K562 (cell line): ENCODE measurements around the gene GPATCH2L. TPM values are rescaled to one million over a fixed set of nuclear protein-coding genes. Genes with fewer than 3 reads are reported as not detected.

Experiments
- ATAC-seq: fragments of 200-7000 bp; cut with Tn5 transposase; 3 replicates; pipeline ENCODE4 v1.9.1; 2020; ENCODE audit warnings: moderate library complexity
- BruUV-seq: library from RNA; stranded (reverse); fragments of 400-500 nt; replicated peaks from 2 replicates; lab custom pipeline; 2021; lab: Mats Ljungman, UMichigan
- CTCF ChIA-PET: fragments of 300-600 bp; formaldehyde crosslinking; extraction: SDS; loops from one replicate; lab custom pipeline; 2021; ENCODE audit warnings: low intra/inter-chr PET ratio; lab: Yijun Ruan, JAX
- POLR2A ChIA-PET: fragments of 300-600, 350-650 bp; sonication (Branson Sonifier 250); formaldehyde crosslinking; extraction: SDS; loops from one replicate; lab custom pipeline; 2021; ENCODE audit warnings: antibody characterized with exemption, inconsistent platforms; lab: Yijun Ruan, JAX
- DNase-seq, 4 experiments: peaks; one replicate each; pipeline versions ENCODE4 v3.0.0 to v3.0.0-alpha.2; 2011 to 2018; ENCODE audit warnings: low spot score in 3 of 4, mixed read lengths in 3 of 4; ENCODE audit errors: extremely low read depth in 1 of 4
- FAIRE-seq: peaks from 2 replicates; lab custom pipeline; 2011; peaks lifted over from hg19 to GRCh38; lab: Jason Lieb, UNC
- H2AFZ ChIP-seq: 2 replicates; pipeline ENCODE4 v1.6.0; 2011; ENCODE audit warnings: low read depth, low read length, control low read depth, inconsistent platforms
- H3K27ac ChIP-seq: fragments of 200-600 bp; 3 replicates; pipeline ENCODE4 v1.8.0; 2011; ENCODE audit warnings: low read depth, mild to moderate bottlenecking, control low read depth, inconsistent platforms, low read length, moderate library complexity, mixed read lengths; ENCODE audit errors: extremely low read depth
- H3K27me3 ChIP-seq, 2 experiments: fragments of 300-600 bp in 1 of 2; 2 replicates in 1 of 2; 3 replicates in 1 of 2; pipeline versions ENCODE4 v1.6.0 to v1.8.0; 2011; ENCODE audit warnings: inconsistent platforms in 2 of 2, low read length in 2 of 2, mild to moderate bottlenecking in 1 of 2, mixed read lengths in 1 of 2, moderate library complexity in 1 of 2; ENCODE audit not compliant: control insufficient read depth in 2 of 2, insufficient read depth in 2 of 2
- H3K36me3 ChIP-seq: fragments of 300-600 bp; 3 replicates; pipeline ENCODE4 v1.8.0; 2011; ENCODE audit warnings: mild to moderate bottlenecking, low read length, inconsistent platforms; ENCODE audit not compliant: control insufficient read depth, insufficient read depth
- H3K4me1 ChIP-seq, 2 experiments: fragments of 200-600 bp in 1 of 2; replicated peaks in 1 of 2; 2 replicates in 1 of 2; 3 replicates in 1 of 2; pipeline versions ENCODE4 v1.5.1 to v1.8.0; 2011; ENCODE audit warnings: inconsistent platforms in 2 of 2, low read length in 2 of 2, mild to moderate bottlenecking in 1 of 2, mixed read lengths in 1 of 2, moderate library complexity in 1 of 2; ENCODE audit not compliant: control insufficient read depth in 2 of 2, insufficient read depth in 2 of 2
- H3K4me2 ChIP-seq: 2 replicates; pipeline ENCODE4 v1.6.1; 2011; ENCODE audit warnings: low read length, control low read depth, inconsistent platforms, mixed read lengths; ENCODE audit not compliant: insufficient read depth
- H3K4me3 ChIP-seq: fragments of 200-600 bp; sonication (generic), shearing (Covaris generic); 2 replicates; pipeline ENCODE4 v1.5.1; 2016; ENCODE audit warnings: control low read depth, inconsistent platforms
- H3K79me2 ChIP-seq: fragments of 200-600 bp; 3 replicates; pipeline ENCODE4 v1.8.0; 2011; ENCODE audit warnings: low read length, inconsistent platforms; ENCODE audit not compliant: control insufficient read depth, insufficient read depth
- H3K9ac ChIP-seq, 2 experiments: 2 replicates each; pipeline versions ENCODE4 v1.6.0 to v1.6.1; 2011; ENCODE audit warnings: low read depth in 2 of 2, low read length in 2 of 2, control low read depth in 1 of 2, inconsistent platforms in 1 of 2, mild to moderate bottlenecking in 1 of 2, mixed read lengths in 1 of 2; ENCODE audit not compliant: insufficient read depth in 1 of 2
- H3K9me1 ChIP-seq: one replicate; pipeline ENCODE4 v1.6.0; 2011; ENCODE audit warnings: inconsistent platforms, mild to moderate bottlenecking, low read length, moderate library complexity; ENCODE audit not compliant: control insufficient read depth, insufficient read depth
- H3K9me3 ChIP-seq: replicated peaks from 2 replicates; pipeline ENCODE4 v1.5.1; 2011; ENCODE audit warnings: low read depth, low read length, inconsistent platforms; ENCODE audit not compliant: control insufficient read depth, insufficient read depth
- H4K20me1 ChIP-seq: replicated peaks from 2 replicates; pipeline ENCODE4 v1.6.1; 2011; ENCODE audit warnings: low read length, inconsistent platforms, mixed read lengths; ENCODE audit not compliant: control insufficient read depth, insufficient read depth
- ATF2 ChIP-seq: sonication (generic); formaldehyde crosslinking; IDR thresholded peaks from 2 replicates; pipeline ENCODE4 v1.8.1; 2022; ENCODE audit warnings: missing genetic modification reagents
- CREB5 ChIP-seq: fragments of 250-450 bp; sonication (Bioruptor Pico); IDR thresholded peaks from 2 replicates; pipeline ENCODE4 v1.5.0; 2020; ENCODE audit warnings: mild to moderate bottlenecking
- E2F3 ChIP-seq: fragments of 250-450 bp; sonication (Bioruptor Pico); IDR thresholded peaks from 2 replicates; pipeline ENCODE4 v1.4.0; 2020; ENCODE audit warnings: mild to moderate bottlenecking
- HCFC1 ChIP-seq: IDR thresholded peaks from 2 replicates; pipeline ENCODE4 v1.6.1; 2012; ENCODE audit warnings: low read depth, low read length, improper control_type of control experiment
- MTA2 ChIP-seq: fragments of 450-650 bp; IDR thresholded peaks from 2 replicates; pipeline ENCODE4 v1.6.1; 2016; ENCODE audit warnings: low read depth
- PURB ChIP-seq: sonication (generic); formaldehyde crosslinking; IDR thresholded peaks from 2 replicates; pipeline ENCODE4 v1.9.0; 2021; ENCODE audit warnings: low read depth, mild to moderate bottlenecking, missing genetic modification reagents
- SREBF2 ChIP-seq: sonication (generic); formaldehyde crosslinking; IDR thresholded peaks from 2 replicates; pipeline ENCODE4 v1.4.0; 2020; ENCODE audit warnings: mild to moderate bottlenecking, missing genetic modification reagents
- THAP12 ChIP-seq: fragments of 250-450 bp; sonication (Bioruptor Pico); IDR thresholded peaks from 2 replicates; pipeline ENCODE4 v1.9.0; 2021; ENCODE audit warnings: mild to moderate bottlenecking, inconsistent platforms
- ZNF311 ChIP-seq: fragments of 250-450 bp; sonication (Bioruptor Pico); IDR thresholded peaks from 2 replicates; pipeline ENCODE4 v1.4.0; 2020; ENCODE audit warnings: mild to moderate bottlenecking, moderate library complexity
- ZNF551 ChIP-seq: fragments of 250-450 bp; sonication (Bioruptor Pico); IDR thresholded peaks from 2 replicates; pipeline ENCODE4 v1.5.0; 2021; ENCODE audit warnings: mild to moderate bottlenecking, moderate library complexity
- WGBS: fragments of 100-300 bp; shearing (Covaris generic); methylation state at CpG from one replicate; pipeline ENCODE4 v1.1.6; 2016; ENCODE audit warnings: low coverage, mixed read lengths; ENCODE audit not compliant: insufficient coverage; ENCODE audit errors: missing lambda C conversion rate; 5-methylcytosine and 5-hydroxymethylcytosine counted together
- in situ Hi-C: fragments of 300-500 bp; cut with MboI; formaldehyde crosslinking; loops from 4 replicates; pipeline ENCODE4 v1.15.0; 2018; ENCODE audit warnings: inconsistent platforms, mixed read lengths
- intact Hi-C: fragments of 100-400 bp; cut with micrococcal nuclease; formaldehyde crosslinking; loops from 2 replicates; pipeline ENCODE4 v1.14.2; 2022
- polyA plus RNA-seq, 8 experiments: library from polyadenylated mRNA; depleted of rRNA in 4 of 8; stranded (reverse) in 5 of 8; unstranded in 3 of 8; fragments of >200 nt; fragmentation: Nextera tagmentation in 2 of 8; fragmentation: Illumina TruSeq in 1 of 8; extraction: Ambion mirVana in 2 of 8; extraction: Trizol in 1 of 8; gene quantifications; 2 replicates each; pipeline versions ENCODE4 v1.2.1 to v1.2.3, GENCODE V29; 2011 to 2014; ENCODE audit warnings: inconsistent platforms in 1 of 8, missing spikeins in 1 of 8
- total RNA-seq, 7 experiments: library from RNA; depleted of rRNA in 6 of 7; stranded (reverse); fragments of >200 nt in 6 of 7; fragmentation: Illumina TruSeq in 2 of 7; extraction: Trizol in 2 of 7; gene quantifications; 2 replicates each; pipeline versions ENCODE4 v1.2.1 to v1.2.3, GENCODE V29; 2011 to 2021; ENCODE audit warnings: low replicate concordance in 1 of 7

The GPATCH2L gene
- total and polyA plus RNA-seq, 9 of the 15 experiments (the other 6 are each of a cell fraction or from before 2014, with no cell fraction given) = 13.1 to 39.6 (median 20.0) TPM

- FAIRE-seq (no peak), ATAC-seq (no peak), DNase-seq (no peak)
- no peaks in the 10 kb centered on the region for H3K9me1 ChIP-seq
- in situ Hi-C loops = no loop called here
- no peaks in the 10 kb centered on the region for H3K79me2 ChIP-seq
- peaks cover 69% of the 10 kb centered on the region for H3K36me3 ChIP-seq
- ChIA-PET CTCF (no interaction called here), POLR2A (interaction anchor here (1.2 kb wide), 1 partner anchor 11 kb away, joined by 3 read pairs; no protein-coding TSS in a partner anchor)
- 84% methylated on average over 3 of the region's 3 CpGs for WGBS
- H3K4me1 ChIP-seq = no peaks in the 10 kb centered on the region
- TF ChIP-seq HCFC1 (no peak), MTA2 (no peak), ZNF551 (CRISPR knock-in tag) (no peak)
- BruUV-seq = no TSS peak
- H4K20me1 ChIP-seq = no peaks in the 10 kb centered on the region
- no peaks in the 10 kb centered on the region for H3K27me3 ChIP-seq
- no peaks in the 10 kb centered on the region for H3K9me3 ChIP-seq
- intact Hi-C loops = no loop called here
- no peak overlapping the region for H3K9ac ChIP-seq
- H3K4me2 ChIP-seq = no peak overlapping the region
- H2AFZ ChIP-seq = no peak overlapping the region
- H3K27ac ChIP-seq = no peak overlapping the region
- H3K4me3 ChIP-seq = no peak overlapping the region
Measured at GRCh38 chr14:76195003-76195402, 43.3 kb downstream of the GPATCH2L start.

GRCh38 chr14:76196980-76197695, 45.4 kb downstream of the GPATCH2L start:
- CTCF ChIA-PET = no interaction called here
- H3K4me3 ChIP-seq = no peak overlapping the region
- ATAC-seq (no peak), DNase-seq (no peak), FAIRE-seq (no peak)
- no peak overlapping the region for H3K4me2 ChIP-seq
- H3K9me1 ChIP-seq = no peaks in the 10 kb centered on the region
- H4K20me1 ChIP-seq = no peaks in the 10 kb centered on the region
- H3K27ac ChIP-seq = no peak overlapping the region
- H3K9me3 ChIP-seq = no peaks in the 10 kb centered on the region
- intact Hi-C loops (no loop called here), in situ Hi-C loops (no loop called here)
- H3K27me3 ChIP-seq = no peaks in the 10 kb centered on the region
- H3K36me3 ChIP-seq = peaks cover 85% of the 10 kb centered on the region
- no peak overlapping the region for H2AFZ ChIP-seq
- H3K4me1 ChIP-seq = peaks cover 0 to 4% of the 10 kb centered on the region in 2 experiments; a peak in 2 of 5 replicates
- H3K79me2 ChIP-seq = no peaks in the 10 kb centered on the region
- no TSS peak for BruUV-seq
- no peak overlapping the region for H3K9ac ChIP-seq
- 80% methylated on average over 4 of the region's 4 CpGs for WGBS
- POLR2A ChIA-PET = no interaction called here
- TF ChIP-seq SREBF2 (CRISPR knock-in tag) = no peak
- no peak for TF ChIP-seq ATF2 (CRISPR knock-in tag)
- no peak for TF ChIP-seq THAP12 (CRISPR knock-in tag)
- TF ChIP-seq PURB = no peak
- TF ChIP-seq CREB5 (CRISPR knock-in tag) = no peak
- TF ChIP-seq E2F3 (CRISPR knock-in tag) = no peak
- TF ChIP-seq ZNF311 (CRISPR knock-in tag) = no peak
